ENCODE measurements around the gene SSX2IP. TPM values are rescaled to one million over a fixed set of nuclear protein-coding genes. Genes with fewer than 3 reads are reported as not detected.

The SSX2IP gene
- total and polyA plus RNA-seq, 9 of the 15 experiments (the other 6 are each of a cell fraction or from before 2014, with no cell fraction given), result 20.6 to 96.7 (median 61.7) TPM

- TF ChIP-seq RFX5 (IDR thresholded peaks at IDR 0.05; ENCODE audit: low read depth, low read length) (no peak), ZNF212 (CRISPR knock-in tag; IDR thresholded peaks at IDR 0.05) (no peak), L3MBTL2 (IDR thresholded peaks at IDR 0.05) (peak; percentile 44), PBX2 (CRISPR knock-in tag; IDR thresholded peaks at IDR 0.05; ENCODE audit: low read depth) (no peak), PBX2 (tag; conservative IDR thresholded peaks at IDR 0.05; ENCODE audit: low read depth) (0 out of 2 replicates have a peak, but pooled peaks have one; percentile 9), NCOA2 (IDR thresholded peaks at IDR 0.05; ENCODE audit: partially characterized antibody in 2 of 2) (no peak)
Observed at GRCh38 chr1:84693005-84693404, 2.7 kb upstream of the SSX2IP start (continued).

DNA sequence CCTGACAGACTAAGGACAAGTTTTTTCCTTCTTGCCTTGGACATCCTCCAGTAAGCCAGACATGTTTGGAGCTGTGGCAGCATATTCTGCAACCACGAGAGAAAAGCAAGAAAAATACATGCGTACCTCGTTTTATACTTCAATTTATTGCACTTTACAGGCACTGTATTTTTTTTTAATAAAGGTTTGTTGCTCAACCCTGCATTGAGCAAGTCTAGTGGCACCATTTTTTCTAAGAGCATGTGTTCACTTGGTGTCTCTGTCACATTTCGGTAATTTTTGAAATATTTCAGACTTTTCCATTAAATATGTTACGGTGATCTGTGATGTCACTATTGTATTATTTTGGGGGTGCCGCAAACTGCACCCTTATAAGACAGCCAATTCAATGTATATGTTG lies 2.1 kb upstream of the SSX2IP start:
- H2AFZ ChIP-seq (ENCODE audit: low read depth, low read length), result peak overlapping the region; percentile 78
- H4K20me1 ChIP-seq (replicated peaks; ENCODE audit: control insufficient read depth, insufficient read depth, low read length), result no peaks in the 10 kb centered on the region
- H3K4me1 ChIP-seq (replicated peaks in 1 of 2; ENCODE audit: control insufficient read depth in 2 of 2, insufficient read depth in 2 of 2, low read length in 2 of 2), result peaks cover 10 to 25% of the 10 kb centered on the region in 2 experiments
- WGBS (ENCODE audit: insufficient coverage, low coverage, missing lambda C conversion rate), result 19% methylated on average over 6 of the region's 6 CpGs
- H3K9ac ChIP-seq (ENCODE audit: insufficient read depth in 1 of 2, low read depth in 2 of 2, low read length in 2 of 2), result peak overlapping the region in 1 of 2 experiments; percentile 76; a peak in 2 of 4 replicates
- H3K79me2 ChIP-seq (ENCODE audit: control insufficient read depth, insufficient read depth, low read length), result peaks cover 46% of the 10 kb centered on the region
- ChIA-PET POLR2A (interaction anchor here (1.1 to 1.2 kb wide), 2 partner anchors 9 to 58 kb away, joined by 3 read pairs; no protein-coding TSS in a partner anchor), CTCF (ENCODE audit: low intra/inter-chr PET ratio) (no interaction called here)
- DNase-seq (ENCODE audit: extremely low read depth in 1 of 4, low spot score in 3 of 4) (peak in 1 of 4 experiments; percentile 16), ATAC-seq (no peak), FAIRE-seq (no peak)
- no peaks in the 10 kb centered on the region for H3K9me1 ChIP-seq (ENCODE audit: control insufficient read depth, insufficient read depth, low read length)
- H3K4me2 ChIP-seq (ENCODE audit: insufficient read depth, low read length), result peak overlapping the region; percentile 70
- no peak overlapping the region; the same call in 1 of the 2 replicates for H3K4me3 ChIP-seq
- no peaks in the 10 kb centered on the region for H3K36me3 ChIP-seq (ENCODE audit: control insufficient read depth, insufficient read depth, low read length)
- H3K9me3 ChIP-seq (replicated peaks; ENCODE audit: control insufficient read depth, insufficient read depth, low read depth, low read length), result no peaks in the 10 kb centered on the region
- TF ChIP-seq ZNF717 (CRISPR knock-in tag; IDR thresholded peaks at IDR 0.05) (no peak), HMBOX1 (IDR thresholded peaks at IDR 0.05) (peak; percentile 34; the same call in 1 of the 2 replicates), CEBPB (tag; IDR thresholded peaks at IDR 0.05) (peak; percentile 56), CEBPG (CRISPR knock-in tag; IDR thresholded peaks at IDR 0.05) (no peak), CEBPG (tag; conservative IDR thresholded peaks at IDR 0.05 in 1 of 2, IDR thresholded peaks at IDR 0.05 in 1 of 2) (peak; percentile 23 to 72; a peak in 2 of 4 replicates), RBBP5 (IDR thresholded peaks at IDR 0.05; ENCODE audit: borderline replicate concordance, insufficient read depth, low read length, poor library complexity, severe bottlenecking) (peak; percentile 38)
- in situ Hi-C loops (cut with MboI) (no loop called here), intact Hi-C loops (cut with micrococcal nuclease) (no loop called here)
- H3K27ac ChIP-seq (ENCODE audit: extremely low read depth, low read depth, low read length), result peak overlapping the region; percentile 92
- no TSS peak for BruUV-seq (replicated peaks)
- H3K27me3 ChIP-seq (ENCODE audit: control insufficient read depth in 2 of 2, insufficient read depth in 2 of 2, low read length in 2 of 2), result no peaks in the 10 kb centered on the region; a peak in 1 of 5 replicates

All from K562 (cell line).